HEK293 (cell line): ENCODE results near the gene KRTAP5-4.
"Not testable (repeated sequence)": the region's sequence is repeated elsewhere in the genome, so short reads cannot be mapped to it uniquely, and the experiment has no call there.

ENCODE experiments used
- CTCF ChIA-PET: fragments of 350-600 bp; formaldehyde crosslinking; extraction: SDS; loops from one replicate; lab custom pipeline; 2021; ENCODE audit warnings: antibody characterized with exemption; lab: Yijun Ruan, JAX
- POLR2A ChIA-PET: fragments of 300-600 bp; formaldehyde crosslinking; extraction: SDS; loops from one replicate; lab custom pipeline; 2020; ENCODE audit warnings: antibody characterized with exemption, inconsistent platforms; lab: Yijun Ruan, JAX
- H3K27ac ChIP-seq: fragments of 200-500 bp; sonication (Bioruptor generic); 2 replicates; pipeline ENCODE4 v1.5.1; 2014; ENCODE audit warnings: low read depth, low read length, control low read depth, inconsistent platforms; ENCODE audit errors: extremely low read depth
- H3K36me3 ChIP-seq, 2 experiments: fragments of 200-500 bp in 1 of 2; sonication (Bioruptor generic) in 1 of 2; 1 replicate in 1 of 2; 2 replicates in 1 of 2; pipeline ENCODE4 v1.5.1; 2014 to 2017; ENCODE audit warnings: inconsistent platforms in 2 of 2, low read length in 2 of 2; ENCODE audit not compliant: control insufficient read depth in 2 of 2, insufficient read depth in 1 of 2
- H3K4me1 ChIP-seq: fragments of 200-500 bp; sonication (Bioruptor generic); 2 replicates; pipeline ENCODE4 v1.5.1; 2014; ENCODE audit warnings: mild to moderate bottlenecking, low read length, inconsistent platforms; ENCODE audit not compliant: control insufficient read depth, insufficient read depth
- H3K4me3 ChIP-seq: 2 replicates; pipeline ENCODE4 v1.5.1; 2011; ENCODE audit warnings: low read depth, mild to moderate bottlenecking, control low read depth, low read length, moderate library complexity
- H3K9me3 ChIP-seq: fragments of 200-500 bp; sonication (Bioruptor generic); 2 replicates; pipeline ENCODE4 v1.5.1; 2014; ENCODE audit warnings: low read depth, low read length, inconsistent platforms; ENCODE audit not compliant: control insufficient read depth, insufficient read depth
- GLIS1 ChIP-seq: fragments of 450-650 bp; formaldehyde crosslinking; IDR thresholded peaks from 2 replicates; pipeline ENCODE4 v1.5.1; 2016; ENCODE audit warnings: missing biosample characterization, missing genetic modification characterization
- IKZF3 ChIP-seq: fragments of 450-650 bp; IDR thresholded peaks from 2 replicates; pipeline ENCODE4 v1.5.0; 2018; ENCODE audit warnings: missing biosample characterization, mild to moderate bottlenecking, missing genetic modification characterization, moderate library complexity
- KLF7 ChIP-seq: fragments of 450-650 bp; formaldehyde crosslinking; IDR thresholded peaks from 2 replicates; pipeline ENCODE4 v1.5.1; 2016; ENCODE audit warnings: missing biosample characterization, missing genetic modification characterization, borderline replicate concordance
- KLF8 ChIP-seq: fragments of 450-650 bp; formaldehyde crosslinking; IDR thresholded peaks from 2 replicates; pipeline ENCODE4 v1.5.1; 2016; ENCODE audit warnings: missing biosample characterization, missing genetic modification characterization
- KLF9 ChIP-seq: fragments of 450-650 bp; formaldehyde crosslinking; IDR thresholded peaks from 2 replicates; pipeline ENCODE4 v1.5.1; 2016; ENCODE audit warnings: missing biosample characterization, missing genetic modification characterization, low read depth
- MEIS1 ChIP-seq: sonication (generic); formaldehyde crosslinking; IDR thresholded peaks from 2 replicates; pipeline ENCODE4 v1.8.1; 2022; ENCODE audit warnings: missing genetic modification reagents, mild to moderate bottlenecking, borderline replicate concordance
- REPIN1 ChIP-seq: fragments of 450-650 bp; formaldehyde crosslinking; IDR thresholded peaks from 2 replicates; pipeline ENCODE4 v1.5.1; 2017; ENCODE audit warnings: missing biosample characterization, missing genetic modification characterization, low read depth
- YY1 ChIP-seq: fragments of 450-650 bp; formaldehyde crosslinking; IDR thresholded peaks from 2 replicates; pipeline ENCODE4 v1.5.1; 2018; ENCODE audit warnings: missing biosample characterization, missing genetic modification characterization
- ZBTB20 ChIP-seq: fragments of 450-650 bp; formaldehyde crosslinking; IDR thresholded peaks from 2 replicates; pipeline ENCODE4 v1.5.1; 2016; ENCODE audit warnings: missing biosample characterization, missing genetic modification characterization
- ZBTB26 ChIP-seq: fragments of 450-650 bp; formaldehyde crosslinking; optimal IDR thresholded peaks from 2 replicates; pipeline ENCODE3; 2016; ENCODE audit warnings: missing biosample characterization, mild to moderate bottlenecking, missing genetic modification characterization
- ZBTB7A ChIP-seq: fragments of 450-650 bp; formaldehyde crosslinking; IDR thresholded peaks from 2 replicates; pipeline ENCODE4 v1.5.1; 2016; ENCODE audit warnings: low read depth, missing biosample characterization, missing genetic modification characterization
- ZEB2 ChIP-seq: fragments of 450-650 bp; formaldehyde crosslinking; IDR thresholded peaks from 2 replicates; pipeline ENCODE4 v1.5.1; 2016; ENCODE audit warnings: missing biosample characterization, missing genetic modification characterization
- ZFP3 ChIP-seq: fragments of 450-650 bp; formaldehyde crosslinking; IDR thresholded peaks from 2 replicates; pipeline ENCODE4 v1.5.1; 2016; ENCODE audit warnings: low read depth, missing biosample characterization, missing genetic modification characterization
- ZFP69B ChIP-seq: fragments of 450-650 bp; formaldehyde crosslinking; IDR thresholded peaks from 2 replicates; pipeline ENCODE4 v1.5.1; 2016; ENCODE audit warnings: missing biosample characterization, missing genetic modification characterization
- ZNF140 ChIP-seq: fragments of 450-650 bp; formaldehyde crosslinking; IDR thresholded peaks from 2 replicates; pipeline ENCODE4 v1.5.1; 2016; ENCODE audit warnings: missing biosample characterization, missing genetic modification characterization
- ZNF148 ChIP-seq: fragments of 450-650 bp; formaldehyde crosslinking; IDR thresholded peaks from 2 replicates; pipeline ENCODE4 v1.5.0; 2017; ENCODE audit warnings: missing biosample characterization, missing genetic modification characterization, borderline replicate concordance
- ZNF184 ChIP-seq: fragments of 450-650 bp; IDR thresholded peaks from 2 replicates; pipeline ENCODE4 v1.5.1; 2018; ENCODE audit warnings: missing biosample characterization, mild to moderate bottlenecking, missing genetic modification characterization
- ZNF248 ChIP-seq: fragments of 450-650 bp; formaldehyde crosslinking; IDR thresholded peaks from 2 replicates; pipeline ENCODE4 v1.5.1; 2017; ENCODE audit warnings: missing biosample characterization, missing genetic modification characterization
- ZNF404 ChIP-seq: fragments of 450-650 bp; formaldehyde crosslinking; IDR thresholded peaks from 2 replicates; pipeline ENCODE4 v1.5.1; 2017; ENCODE audit warnings: missing biosample characterization, missing genetic modification characterization
- ZNF501 ChIP-seq: fragments of 450-650 bp; formaldehyde crosslinking; IDR thresholded peaks from 2 replicates; pipeline ENCODE4 v1.5.1; 2016; ENCODE audit warnings: missing biosample characterization, missing genetic modification characterization
- ZNF514 ChIP-seq: fragments of 450-650 bp; formaldehyde crosslinking; IDR thresholded peaks from 2 replicates; pipeline ENCODE4 v1.5.1; 2016; ENCODE audit warnings: missing biosample characterization, missing genetic modification characterization
- ZNF600 ChIP-seq: fragments of 450-650 bp; formaldehyde crosslinking; IDR thresholded peaks from 2 replicates; pipeline ENCODE4 v1.5.1; 2016; ENCODE audit warnings: missing biosample characterization, missing genetic modification characterization
- ZNF621 ChIP-seq: fragments of 450-650 bp; formaldehyde crosslinking; IDR thresholded peaks from 2 replicates; pipeline ENCODE4 v1.5.1; 2017; ENCODE audit warnings: missing biosample characterization, missing genetic modification characterization
- ZNF670 ChIP-seq: fragments of 450-650 bp; formaldehyde crosslinking; IDR thresholded peaks from 2 replicates; pipeline ENCODE4 v1.5.1; 2016; ENCODE audit warnings: missing biosample characterization, missing genetic modification characterization, low read depth
- ZNF777 ChIP-seq: fragments of 450-650 bp; formaldehyde crosslinking; IDR thresholded peaks from 2 replicates; pipeline ENCODE4 v1.5.1; 2017; ENCODE audit warnings: missing biosample characterization, missing genetic modification characterization, borderline replicate concordance
- ZSCAN16 ChIP-seq: fragments of 450-650 bp; formaldehyde crosslinking; IDR thresholded peaks from 2 replicates; pipeline ENCODE4 v1.5.1; 2016; ENCODE audit warnings: missing biosample characterization, missing genetic modification characterization
- TF ChIP-seq, protein P1 (sequence below): fragments of 450-650 bp; formaldehyde crosslinking; IDR thresholded peaks from 2 replicates; pipeline ENCODE4 v1.5.1; 2016; ENCODE audit warnings: missing biosample characterization, missing genetic modification characterization

The KRTAP5-4 gene

DNA sequence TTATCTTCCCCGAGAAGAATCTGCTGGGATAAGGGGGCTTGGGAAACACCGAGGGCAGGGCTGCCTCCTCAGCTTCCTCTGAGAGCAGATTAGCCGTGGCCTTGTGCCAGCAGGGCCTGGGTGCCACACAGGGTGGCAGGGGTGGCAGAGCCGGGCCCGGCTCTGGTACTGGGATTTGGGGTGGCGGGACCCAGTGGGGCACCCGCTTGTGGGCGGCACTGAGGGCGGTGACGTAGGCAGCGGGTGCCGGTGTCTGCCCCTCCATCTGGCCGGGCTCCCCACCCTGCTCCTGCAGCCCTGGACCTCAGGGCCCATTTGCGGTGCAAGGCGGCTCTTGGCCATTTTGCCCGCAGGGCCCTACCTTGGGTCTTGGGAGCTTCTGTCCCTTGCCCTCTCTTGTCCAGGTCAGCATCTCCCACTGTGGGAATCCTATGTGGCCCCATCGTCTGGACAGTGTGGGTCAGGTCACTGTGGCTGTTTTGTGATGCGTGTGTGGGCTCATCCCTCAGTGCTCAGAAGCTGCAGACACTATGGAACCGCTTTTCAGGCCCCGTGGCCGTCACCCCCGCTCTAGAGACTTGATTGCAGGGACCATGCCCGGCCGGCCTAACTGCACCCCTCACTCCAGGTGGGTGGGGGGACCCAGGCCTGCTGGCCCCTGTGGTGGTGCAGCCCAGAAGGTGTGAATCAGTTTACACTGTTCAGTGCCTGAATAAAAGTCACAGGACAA, 45.3 kb upstream of the KRTAP5-4 start:
- H3K4me3 ChIP-seq, result no peak overlapping the region
- H3K4me1 ChIP-seq, result no peaks in the 10 kb centered on the region
- TF ChIP-seq ZFP3 (tag by site-specific recombination) (no peak), ZBTB7A (tag by site-specific recombination) (no peak), MEIS1 (no peak), ZNF404 (tag by site-specific recombination) (no peak), ZSCAN16 (tag by site-specific recombination) (no peak), ZFP69B (tag by site-specific recombination) (no peak), KLF8 (no peak), ZNF184 (tag by site-specific recombination) (no peak), ZNF514 (tag by site-specific recombination) (no peak), GLIS1 (tag by site-specific recombination) (no peak), ZEB2 (tag by site-specific recombination) (no peak), ZNF248 (tag by site-specific recombination) (no peak), KLF7 (tag by site-specific recombination) (no peak), ZBTB26 (tag by site-specific recombination) (no peak)
- TF ChIP-seq, protein P1, sequence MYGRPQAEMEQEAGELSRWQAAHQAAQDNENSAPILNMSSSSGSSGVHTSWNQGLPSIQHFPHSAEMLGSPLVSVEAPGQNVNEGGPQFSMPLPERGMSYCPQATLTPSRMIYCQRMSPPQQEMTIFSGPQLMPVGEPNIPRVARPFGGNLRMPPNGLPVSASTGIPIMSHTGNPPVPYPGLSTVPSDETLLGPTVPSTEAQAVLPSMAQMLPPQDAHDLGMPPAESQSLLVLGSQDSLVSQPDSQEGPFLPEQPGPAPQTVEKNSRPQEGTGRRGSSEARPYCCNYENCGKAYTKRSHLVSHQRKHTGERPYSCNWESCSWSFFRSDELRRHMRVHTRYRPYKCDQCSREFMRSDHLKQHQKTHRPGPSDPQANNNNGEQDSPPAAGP (tag by site-specific recombination), result no peak
- no peaks in the 10 kb centered on the region for H3K36me3 ChIP-seq
- no peaks in the 10 kb centered on the region for H3K9me3 ChIP-seq
- CTCF ChIA-PET, result interaction anchor here (1.1 kb wide), 1 partner anchor 15 kb away, joined by 5 read pairs; no protein-coding TSS in a partner anchor
- H3K27ac ChIP-seq, result no peak overlapping the region
- POLR2A ChIA-PET, result no interaction called here

DNA sequence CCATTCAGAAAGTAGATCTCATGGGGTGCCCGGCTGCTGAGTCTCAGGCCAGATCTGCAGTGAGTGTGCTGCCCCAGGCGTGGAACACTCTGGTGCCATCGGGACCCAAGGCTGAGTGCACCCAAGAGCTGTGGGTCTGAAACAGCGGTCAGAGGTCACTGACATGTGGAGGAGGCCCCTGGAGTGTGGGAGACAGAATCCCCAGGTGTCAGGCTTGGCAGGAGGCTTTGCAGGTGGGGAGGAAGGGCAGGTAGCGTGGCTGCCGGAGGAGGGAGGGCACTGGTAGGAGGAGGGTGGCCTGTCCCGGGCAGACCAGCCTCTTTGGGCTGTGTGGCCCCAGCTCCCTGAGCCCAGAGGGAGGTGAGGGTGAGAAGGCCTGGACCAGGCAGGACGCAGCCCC, 43.4 kb upstream of the KRTAP5-4 start:
- TF ChIP-seq GLIS1 (tag by site-specific recombination) (no peak), YY1 (tag by site-specific recombination) (no peak), ZNF621 (no peak), ZNF777 (no peak), ZSCAN16 (tag by site-specific recombination) (no peak), ZNF670 (tag by site-specific recombination) (no peak), ZBTB20 (no peak), ZNF140 (tag by site-specific recombination) (no peak), ZNF600 (tag by site-specific recombination) (no peak), IKZF3 (tag by site-specific recombination) (no peak), KLF9 (tag by site-specific recombination) (no peak), REPIN1 (tag by site-specific recombination) (no peak), ZNF501 (tag by site-specific recombination) (no peak), ZEB2 (tag by site-specific recombination) (no peak), ZNF148 (tag by site-specific recombination) (no peak)
- no peaks in the 10 kb centered on the region for H3K4me1 ChIP-seq
- H3K36me3 ChIP-seq, result no peaks in the 10 kb centered on the region
- ChIA-PET POLR2A (no interaction called here), CTCF (no interaction called here)
- no peaks in the 10 kb centered on the region for H3K9me3 ChIP-seq
- no peak overlapping the region for H3K27ac ChIP-seq
- no peak overlapping the region for H3K4me3 ChIP-seq

- H3K36me3 ChIP-seq, H3K4me1 ChIP-seq, POLR2A ChIA-PET, H3K4me3 ChIP-seq, CTCF ChIA-PET, H3K27ac ChIP-seq, H3K9me3 ChIP-seq: not testable (repeated sequence)
Measured at GRCh38 chr11:1662699-1663283, 40.9 kb upstream of the KRTAP5-4 start.
